GM19023 (cell line): ENCODE data around the gene C6orf163.

Source experiments
- ATAC-seq: cut with Tn5 transposase; IDR thresholded peaks from one replicate; pipeline ENCODE4 v1.9.1; 2021; ENCODE audit warnings: mild to moderate bottlenecking, moderate library complexity; ENCODE audit not compliant: unreplicated experiment

Gene C6orf163

GRCh38 chr6:87351583-87351982 is 7.0 kb downstream of the C6orf163 start:
- ATAC-seq, result no peak

DNA sequence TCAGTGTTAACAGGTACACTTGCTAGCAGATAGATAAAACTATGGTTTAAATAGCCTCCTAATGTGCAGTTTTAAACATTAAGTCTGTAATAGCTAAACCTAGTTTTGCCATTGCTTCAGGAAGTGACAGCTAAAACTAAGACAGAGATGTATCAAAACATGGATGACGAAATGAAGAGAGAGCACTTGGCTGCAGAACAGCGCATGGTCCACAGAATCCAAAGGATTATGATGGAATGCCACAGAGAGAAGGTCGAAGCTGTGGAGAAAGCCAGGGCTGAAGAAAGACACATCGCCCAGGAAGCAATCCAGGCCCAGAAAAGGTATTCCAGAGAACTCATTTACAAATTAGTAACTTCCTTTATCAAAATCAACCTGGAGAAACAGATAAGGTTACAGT is 11.6 kb downstream of the C6orf163 start:
- ATAC-seq, result no peak

GRCh38 chr6:87357479-87358196 is 13.0 kb downstream of the C6orf163 start:
- ATAC-seq, result no peak

GRCh38 chr6:87364602-87365252 is 20.1 kb downstream of the C6orf163 start:
- no peak for ATAC-seq

DNA sequence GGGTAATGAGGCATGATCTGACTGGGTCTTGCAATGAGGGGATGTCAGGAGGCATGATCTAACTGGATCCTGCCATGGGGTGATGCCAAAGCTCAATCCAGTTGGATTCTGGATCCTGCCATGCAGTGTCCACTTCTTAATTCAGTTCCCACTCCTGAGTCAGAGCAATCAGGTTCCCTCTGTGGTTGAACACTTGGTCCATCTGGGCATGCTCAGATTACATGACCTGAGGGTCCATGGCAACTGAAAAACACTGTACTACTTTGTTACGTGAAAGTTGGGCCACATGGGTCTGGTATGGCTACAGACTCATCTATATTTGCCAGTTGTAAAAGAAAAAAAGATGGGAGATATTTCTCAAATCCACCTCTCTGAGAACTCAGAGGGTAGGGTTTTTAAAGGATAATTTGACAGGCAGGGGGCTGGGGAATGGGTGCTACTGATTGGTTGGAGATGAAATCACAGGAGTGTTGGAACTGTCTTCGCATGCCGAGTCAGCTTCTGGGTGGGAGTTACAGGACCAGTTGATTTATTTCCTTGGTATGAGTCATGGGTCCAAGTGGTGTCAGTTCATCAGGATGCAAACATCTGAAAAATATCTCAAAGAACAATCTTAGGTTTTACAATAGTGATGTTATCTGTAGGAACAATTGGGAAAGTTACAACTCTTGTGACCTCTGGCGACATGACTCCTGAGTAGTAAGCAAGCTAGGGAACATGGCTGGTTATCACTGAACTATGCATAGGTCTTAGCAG is 21.6 kb downstream of the C6orf163 start:
- no peak for ATAC-seq

DNA sequence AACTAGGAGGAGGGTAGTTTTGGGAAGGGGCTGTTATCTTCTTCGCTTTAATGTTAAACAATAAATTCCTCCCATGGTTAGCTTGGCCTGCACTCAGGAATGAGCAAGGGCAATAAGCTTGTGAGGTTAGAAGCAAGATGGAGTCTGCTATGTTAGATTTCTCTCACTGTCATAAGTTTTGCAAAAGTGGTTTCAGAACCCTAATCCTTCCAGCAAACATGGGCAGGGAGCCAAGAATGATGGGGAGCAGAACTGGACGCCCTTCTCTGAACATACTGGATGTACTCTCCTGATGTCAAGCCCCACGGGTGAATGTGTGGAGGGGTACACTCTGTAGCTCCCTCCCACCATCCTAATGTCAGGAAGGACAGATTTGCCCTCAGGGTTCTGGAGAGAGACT is 22.3 kb downstream of the C6orf163 start:
- no peak for ATAC-seq

- ATAC-seq, result no peak
These were observed 28.8 kb downstream of the C6orf163 start for GRCh38 chr6:87373377-87373776.

DNA sequence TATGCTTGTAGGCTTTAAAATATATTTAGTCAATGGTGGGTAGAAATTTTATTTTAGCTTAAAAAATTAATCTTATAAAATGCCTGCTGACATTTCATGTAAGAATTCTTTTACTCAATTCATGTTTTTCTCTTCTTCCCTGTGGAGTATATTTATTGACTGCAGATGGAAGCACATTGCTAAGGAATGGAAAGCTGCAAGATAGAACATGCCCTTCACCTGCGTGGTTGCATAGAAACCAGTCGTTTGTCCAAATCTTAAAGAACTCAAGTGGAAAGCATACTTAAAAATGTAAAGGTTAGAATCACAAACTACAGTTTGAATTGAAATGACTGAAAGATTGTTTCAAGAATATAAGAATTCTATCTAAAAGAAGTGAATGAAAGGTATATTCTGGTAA is 30.7 kb downstream of the C6orf163 start:
- ATAC-seq, result no peak

GRCh38 chr6:87376643-87377042 is 32.0 kb downstream of the C6orf163 start:
- ATAC-seq, result no peak

GRCh38 chr6:87378947-87379346 is 34.3 kb downstream of the C6orf163 start:
- no peak for ATAC-seq

GRCh38 chr6:87382861-87383260 is 38.2 kb downstream of the C6orf163 start:
- ATAC-seq, result no peak

DNA sequence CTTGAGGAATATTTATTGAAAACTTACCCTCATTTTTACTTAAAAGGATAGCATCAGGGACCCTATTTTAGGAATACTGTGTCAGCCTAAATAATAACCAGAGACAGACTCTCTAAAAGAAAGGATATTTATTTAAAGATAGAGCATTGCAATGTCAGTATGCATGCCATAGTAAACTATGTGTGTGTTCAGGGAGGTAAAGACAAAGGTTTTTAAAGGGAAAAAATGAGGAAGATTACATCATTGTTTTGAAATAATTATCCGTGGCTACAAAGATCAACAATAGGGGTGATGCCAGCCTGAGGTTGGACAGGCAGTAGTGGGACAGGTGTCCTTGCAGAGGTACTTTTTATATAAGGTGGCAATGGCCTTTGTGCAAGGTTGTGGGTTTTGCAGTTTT is 39.4 kb downstream of the C6orf163 start:
- no peak for ATAC-seq

DNA sequence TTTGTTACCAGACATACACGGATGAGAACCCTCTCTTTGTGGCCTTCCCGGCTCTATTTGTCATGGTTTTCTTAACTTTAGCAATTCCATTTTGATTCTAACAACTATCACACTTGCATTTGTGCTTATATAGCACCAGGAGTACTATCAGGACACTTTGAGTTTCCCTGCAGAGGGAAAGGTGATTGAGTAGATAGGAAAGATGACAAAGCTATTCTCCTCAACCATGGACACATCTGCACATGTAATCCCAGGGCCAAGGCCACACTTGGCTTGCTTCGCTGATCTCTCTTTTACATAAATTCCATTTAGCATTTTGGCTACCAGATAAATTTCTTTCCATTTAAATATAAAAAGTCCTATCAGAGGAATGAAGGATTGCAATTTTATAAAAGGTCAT is 39.8 kb downstream of the C6orf163 start:
- ATAC-seq, result no peak

DNA sequence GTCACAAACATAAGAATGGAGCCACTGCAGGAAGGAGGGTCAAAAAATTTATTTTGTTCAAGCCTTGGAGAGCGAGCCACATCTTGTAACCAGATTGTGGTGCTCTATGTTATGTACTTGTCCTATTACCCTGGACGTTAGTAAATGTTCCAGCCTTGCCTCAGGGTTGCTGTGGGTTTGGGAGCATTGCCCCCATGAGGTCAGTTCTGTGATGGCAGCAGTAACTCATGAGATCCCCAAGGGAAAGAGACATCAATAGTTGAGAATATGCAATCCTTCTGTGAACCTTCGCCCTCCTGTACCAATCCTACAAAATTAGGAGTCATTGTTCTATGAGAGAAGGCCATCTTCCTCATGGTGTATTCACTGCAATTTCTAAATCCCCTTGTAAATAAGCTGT is 46.7 kb downstream of the C6orf163 start:
- no peak for ATAC-seq

- peak; percentile 73 for ATAC-seq
These were observed 48.5 kb downstream of the C6orf163 start for GRCh38 chr6:87393026-87393622.

DNA sequence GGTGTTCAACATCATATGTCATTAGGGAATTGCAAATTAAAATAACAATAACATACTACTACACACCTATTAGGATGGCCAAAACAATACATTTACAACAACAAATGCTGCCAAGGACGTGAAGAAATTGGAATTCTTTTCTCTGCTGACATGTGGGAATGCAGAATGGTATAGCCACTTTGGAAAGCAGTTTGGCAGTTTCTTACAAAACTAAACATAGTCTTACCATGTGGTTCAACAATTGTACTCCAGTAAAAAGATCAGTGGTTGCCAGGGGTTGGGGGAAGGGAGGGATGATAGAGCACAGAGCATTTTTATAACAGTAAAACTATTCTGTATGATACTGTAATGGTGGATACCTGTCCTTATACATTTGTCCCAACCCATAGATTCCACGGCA is 50.8 kb downstream of the C6orf163 start:
- ATAC-seq, result no peak

DNA sequence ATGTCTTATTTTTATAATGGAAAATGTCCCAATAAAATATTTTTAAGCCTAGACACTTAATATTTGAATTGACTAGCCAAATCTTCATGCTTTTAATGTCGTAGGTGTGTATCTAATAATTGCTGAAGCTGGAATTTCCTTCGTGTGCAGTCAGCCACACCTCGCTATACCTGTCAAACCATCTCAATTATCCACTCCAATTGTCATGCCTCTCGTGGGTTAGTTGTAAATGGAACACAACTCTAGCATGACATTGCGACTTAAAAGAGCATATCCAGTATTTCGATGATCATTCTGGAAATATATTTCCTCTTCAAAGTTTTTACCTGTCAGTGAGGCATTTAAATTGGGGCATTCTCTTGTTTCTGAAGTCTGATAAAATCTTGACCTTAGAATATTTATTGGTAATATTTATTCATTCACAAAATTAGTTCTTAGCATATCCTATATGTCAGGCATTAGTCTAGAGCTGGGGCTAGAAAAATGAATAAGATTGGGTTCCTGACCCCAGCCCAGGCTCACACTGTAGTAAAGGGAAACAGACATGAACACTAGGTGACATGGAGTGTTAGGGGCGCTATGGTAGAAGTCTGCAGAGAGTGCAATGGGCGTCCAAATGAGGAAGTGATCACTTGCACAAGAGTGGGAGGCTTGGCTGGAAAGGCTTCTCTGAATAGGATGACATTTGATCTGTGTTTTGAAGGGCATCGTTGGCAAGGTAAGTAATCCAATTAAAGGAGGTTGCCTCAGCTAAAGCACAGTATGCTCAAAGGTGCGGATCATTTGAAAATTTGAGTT is 52.2 kb downstream of the C6orf163 start:
- ATAC-seq, result peak; percentile 74

DNA sequence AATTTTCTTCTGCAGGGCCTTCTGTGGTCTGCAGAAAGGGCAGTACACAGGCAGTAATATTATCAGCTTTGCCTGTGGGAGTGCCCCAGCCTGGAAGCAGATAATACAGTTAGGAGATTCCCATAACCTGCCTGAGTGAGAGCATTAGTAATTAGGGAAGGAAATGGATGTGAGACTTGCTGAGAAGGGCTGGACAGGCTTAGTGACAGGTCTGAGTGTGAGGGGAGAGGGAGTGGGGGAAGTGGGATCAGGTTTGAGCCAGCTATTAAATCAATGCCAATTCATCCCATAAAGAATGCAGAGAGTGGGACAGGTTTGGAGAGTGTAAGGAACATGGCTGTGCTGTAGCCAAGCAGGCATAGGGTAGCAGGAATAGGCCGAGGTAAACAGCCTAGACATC is 53.0 kb downstream of the C6orf163 start:
- ATAC-seq, result no peak

DNA sequence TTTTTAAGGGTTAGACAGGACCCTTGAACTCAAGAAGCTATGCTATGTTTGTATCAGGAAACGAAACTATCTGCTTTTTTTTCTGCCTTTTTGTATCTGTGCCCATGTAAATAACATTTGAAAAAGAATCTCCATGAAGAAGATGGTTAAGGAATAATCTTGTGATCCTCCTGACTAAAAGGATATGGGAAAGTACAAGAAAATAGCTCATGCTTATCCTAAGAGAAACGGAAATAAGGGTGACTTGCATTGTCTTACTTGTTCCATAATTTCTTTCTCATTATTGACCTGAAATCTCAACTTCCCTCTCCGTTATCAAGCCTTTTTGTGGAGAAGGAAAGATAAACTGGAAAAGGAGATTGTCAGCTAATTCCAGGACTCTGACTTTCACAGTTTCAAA is 57.2 kb downstream of the C6orf163 start:
- ATAC-seq, result no peak

GRCh38 chr6:87407561-87407900 is 62.9 kb downstream of the C6orf163 start:
- peak; percentile 16 for ATAC-seq
